Fibroblast of mammary gland (primary cell): ENCODE results near the gene DCC.

Experiments
- DNase-seq: peaks from one replicate; pipeline ENCODE4 v3.0.0-alpha.2; 2010; ENCODE audit warnings: low read depth
- H3K4me3 ChIP-seq: 2 replicates; pipeline ENCODE4 v1.5.1; 2011; ENCODE audit warnings: low read depth, mild to moderate bottlenecking, low read length, moderate library complexity; ENCODE audit not compliant: control insufficient read depth
- CTCF ChIP-seq: conservative IDR thresholded peaks from 2 replicates; pipeline ENCODE4 v1.5.1; 2011; ENCODE audit warnings: low read depth, low read length, inconsistent platforms; ENCODE audit not compliant: control insufficient read depth, insufficient read depth

Gene DCC

GRCh38 chr18:52694804-52695203, 354.8 kb downstream of the DCC start:
- peak; percentile 30 for TF ChIP-seq CTCF
- no peak overlapping the region for H3K4me3 ChIP-seq
- DNase-seq: no peak

- DNase-seq: no peak
- TF ChIP-seq CTCF: no peak
- no peak overlapping the region for H3K4me3 ChIP-seq
These were observed 360.1 kb downstream of the DCC start for GRCh38 chr18:52700116-52700515.

GRCh38 chr18:52700816-52701215, 360.8 kb downstream of the DCC start:
- no peak for TF ChIP-seq CTCF
- no peak overlapping the region for H3K4me3 ChIP-seq
- DNase-seq: no peak

GRCh38 chr18:52701219-52701935, 361.4 kb downstream of the DCC start:
- no peak for TF ChIP-seq CTCF
- H3K4me3 ChIP-seq: no peak overlapping the region
- no peak for DNase-seq

GRCh38 chr18:52715421-52715820, 375.4 kb downstream of the DCC start:
- no peak overlapping the region for H3K4me3 ChIP-seq
- TF ChIP-seq CTCF: no peak
- no peak for DNase-seq

- TF ChIP-seq CTCF: no peak
- no peak overlapping the region for H3K4me3 ChIP-seq
- DNase-seq: no peak
These were observed 376.0 kb downstream of the DCC start for GRCh38 chr18:52715991-52716390.

GRCh38 chr18:52716973-52717372, 377.0 kb downstream of the DCC start:
- TF ChIP-seq CTCF: no peak
- DNase-seq: peak; percentile 16

More at GRCh38 chr18:52716973-52717372, 377.0 kb downstream of the DCC start:
- no peak overlapping the region for H3K4me3 ChIP-seq
